Lower lobe of right lung (tissue), 2 donors: ENCODE results near the gene CCDC179. TPM values are rescaled to one million over a fixed set of nuclear protein-coding genes. Genes with fewer than 3 reads are reported as not detected.

Experiments
- ATAC-seq, 2 donors: fragments of 200-7000 bp; cut with Tn5 transposase; one replicate each; pipeline ENCODE4 v1.9.1; 2020 to 2022; ENCODE audit warnings: mild to moderate bottlenecking in 2 of 2, moderate library complexity in 2 of 2
- DNase-seq: peaks from one replicate; pipeline ENCODE4 v3.0.0-alpha.2; 2020
- H3K27ac ChIP-seq: fragments of 200-600 bp; one replicate; pipeline ENCODE4 v1.8.0; 2022
- H3K27me3 ChIP-seq: fragments of 200-600 bp; one replicate; pipeline ENCODE4 v1.8.0; 2022; ENCODE audit warnings: low read depth
- H3K36me3 ChIP-seq: fragments of 200-600 bp; one replicate; pipeline ENCODE4 v1.8.0; 2022; ENCODE audit warnings: mild to moderate bottlenecking
- H3K4me1 ChIP-seq: fragments of 200-600 bp; one replicate; pipeline ENCODE4 v1.8.0; 2022
- H3K4me3 ChIP-seq: fragments of 200-600 bp; one replicate; pipeline ENCODE4 v1.8.0; 2022; ENCODE audit warnings: mild to moderate bottlenecking
- H3K9me3 ChIP-seq: fragments of 200-600 bp; one replicate; pipeline ENCODE4 v1.8.0; 2022
- CTCF ChIP-seq: fragments of 200-600 bp; IDR thresholded peaks from one replicate; pipeline ENCODE4 v1.8.0; 2022; ENCODE audit warnings: antibody characterized with exemption, mild to moderate bottlenecking
- intact Hi-C: fragments of 100-400 bp; cut with DNase I; formaldehyde crosslinking; loops from one replicate; pipeline ENCODE4 v1.11.0; 2022
- total RNA-seq: library from RNA; stranded (reverse); fragmentation: NEBNext Ultra II Directional; extraction: Animal tissue kit (Norgen Biotek cat#: 25700); gene quantifications from one replicate; pipeline ENCODE4 v1.2.1, GENCODE V29; 2021
- donor health status: DM: no; HTN: yes; CAD: no; lungs with severe emphysema.

Gene CCDC179
- total RNA-seq, 1 donor from 2014 or later: not detected

GRCh38 chr11:22809893-22810292, 50.4 kb downstream of the CCDC179 start:
- intact Hi-C loops: no loop called here
- Histone ChIP-seq H3K27me3 (no peaks in the 10 kb centered on the region), H3K4me1 (peaks cover 6% of the 10 kb centered on the region), H3K4me3 (no peak overlapping the region), H3K27ac (no peak overlapping the region), H3K9me3 (no peaks in the 10 kb centered on the region), H3K36me3 (no peaks in the 10 kb centered on the region)
- no peak for TF ChIP-seq CTCF
- ATAC-seq: no peak
- no peak for DNase-seq

GRCh38 chr11:22808571-22809197, 51.6 kb downstream of the CCDC179 start:
- no peak for DNase-seq

GRCh38 chr11:22807855-22808570, 52.3 kb downstream of the CCDC179 start:
- Histone ChIP-seq H3K4me1 (peaks cover 6% of the 10 kb centered on the region), H3K4me3 (no peak overlapping the region), H3K27me3 (no peaks in the 10 kb centered on the region), H3K36me3 (no peaks in the 10 kb centered on the region), H3K27ac (no peak overlapping the region), H3K9me3 (no peaks in the 10 kb centered on the region)
- intact Hi-C loops: no loop called here
- TF ChIP-seq CTCF: no peak
- DNase-seq (no peak), ATAC-seq (no peak)

More at GRCh38 chr11:22808571-22809197, 51.6 kb downstream of the CCDC179 start:
- TF ChIP-seq CTCF: no peak
- Histone ChIP-seq H3K36me3 (no peaks in the 10 kb centered on the region), H3K27me3 (no peaks in the 10 kb centered on the region), H3K9me3 (no peaks in the 10 kb centered on the region), H3K4me3 (no peak overlapping the region), H3K4me1 (peaks cover 6% of the 10 kb centered on the region), H3K27ac (no peak overlapping the region)
- no peak for ATAC-seq
- intact Hi-C loops: no loop called here

GRCh38 chr11:22807391-22807790, 52.9 kb downstream of the CCDC179 start:
- Histone ChIP-seq H3K27me3 (no peaks in the 10 kb centered on the region), H3K4me3 (no peak overlapping the region), H3K9me3 (no peaks in the 10 kb centered on the region), H3K4me1 (peaks cover 6% of the 10 kb centered on the region), H3K27ac (no peak overlapping the region), H3K36me3 (no peaks in the 10 kb centered on the region)
- intact Hi-C loops: no loop called here
- DNase-seq: no peak
- no peak for ATAC-seq
- TF ChIP-seq CTCF: no peak

GRCh38 chr11:22802861-22803260, 57.4 kb downstream of the CCDC179 start:
- Histone ChIP-seq H3K36me3 (no peaks in the 10 kb centered on the region), H3K27me3 (no peaks in the 10 kb centered on the region), H3K4me3 (no peak overlapping the region), H3K9me3 (no peaks in the 10 kb centered on the region), H3K27ac (no peak overlapping the region), H3K4me1 (no peaks in the 10 kb centered on the region)
- intact Hi-C loops: no loop called here
- ATAC-seq: no peak
- TF ChIP-seq CTCF: no peak
- DNase-seq: no peak
